ENCODE data around the gene IRS2. TPM values are rescaled to one million over a fixed set of nuclear protein-coding genes. Genes with fewer than 3 reads are reported as not detected.

Gene IRS2
- total and polyA plus RNA-seq, 2 of the 8 experiments (the other 6 are each of a cell fraction or from before 2014, with no cell fraction given), result 2.6 to 17.0 TPM

DNA sequence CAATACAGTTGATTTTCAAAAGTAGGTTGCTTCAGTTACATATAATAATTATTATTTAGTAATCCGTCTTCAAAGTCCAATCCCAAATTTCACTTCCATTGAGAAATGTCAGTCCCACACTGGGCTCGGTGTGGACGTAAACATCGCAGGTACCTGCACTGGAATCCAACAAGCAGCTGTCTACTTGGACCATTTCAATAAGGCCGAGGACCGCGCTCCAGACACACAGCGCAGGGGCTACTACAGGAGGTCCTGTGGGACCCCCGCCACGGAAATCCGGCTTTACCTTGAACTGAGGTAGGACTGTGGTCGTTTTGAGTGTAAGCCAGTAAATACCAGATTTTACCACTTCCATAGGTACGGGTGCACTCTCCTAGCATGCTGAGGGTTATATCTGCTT lies 30.8 kb downstream of the IRS2 start:
- no peak overlapping the region for H2BK5ac ChIP-seq (ENCODE audit: low read depth, low read length)
- H3K9ac ChIP-seq (replicated peaks in 1 of 4; ENCODE audit: extremely low read depth in 1 of 4, low read depth in 3 of 4, low read length in 3 of 4), result no peak overlapping the region
- H4K5ac ChIP-seq (ENCODE audit: insufficient read length, low read depth, low read length), result no peak overlapping the region
- no peak overlapping the region for H4K91ac ChIP-seq (replicated peaks; ENCODE audit: insufficient read length, low read length)
- H3K79me1 ChIP-seq (ENCODE audit: low read depth, low read length), result peaks cover 4% of the 10 kb centered on the region
- H4K20me1 ChIP-seq (replicated peaks in 1 of 2; ENCODE audit: control insufficient read depth in 1 of 2, insufficient read depth in 2 of 2, low read length in 2 of 2), result peaks cover 2 to 3% of the 10 kb centered on the region in 2 experiments
- no peak overlapping the region for H3K56ac ChIP-seq (replicated peaks; ENCODE audit: insufficient read length, low read depth, low read length)
- ChIA-PET CTCF (ENCODE audit: partially characterized antibody) (no interaction called here), POLR2A (ENCODE audit: partially characterized antibody) (no interaction called here)
- no peak overlapping the region for H2BK120ac ChIP-seq (replicated peaks; ENCODE audit: low read depth, low read length)
- H3K79me2 ChIP-seq (ENCODE audit: control insufficient read depth in 1 of 2, insufficient read depth in 2 of 2, low read length in 2 of 2), result peaks cover 0 to 23% of the 10 kb centered on the region in 2 experiments; a peak in 2 of 4 replicates
- H4K8ac ChIP-seq (ENCODE audit: extremely low read depth, insufficient read depth, low read length), result no peak overlapping the region
- no peaks in the 10 kb centered on the region for H3K23me2 ChIP-seq (ENCODE audit: low read depth, low read length)
- no peaks in the 10 kb centered on the region for H3K9me3 ChIP-seq (ENCODE audit: insufficient read depth in 2 of 2, low read depth in 1 of 2, low read length in 1 of 2)
- H3K23ac ChIP-seq (ENCODE audit: insufficient read length), result no peak overlapping the region
- peaks cover 0 to 17% (median 6%) of the 10 kb centered on the region in 4 experiments; a peak in 6 of 8 replicates for H3K36me3 ChIP-seq (ENCODE audit: control insufficient read depth in 2 of 4, insufficient read depth in 4 of 4, low read length in 3 of 4)
- H3K4ac ChIP-seq (replicated peaks; ENCODE audit: insufficient read length, low read depth, low read length), result no peak overlapping the region
- H2BK20ac ChIP-seq (ENCODE audit: low read length), result no peak overlapping the region
- DNase-seq (ENCODE audit: low read depth in 1 of 2, low spot score in 2 of 2), result no peak
- 95% methylated on average over 13 of the region's 13 CpGs; no CpG with 5 or more reads in 1 of the 2 experiments for WGBS, 2 experiments (ENCODE audit: extremely low coverage in 1 of 2, insufficient coverage in 1 of 2, insufficient read length in 1 of 2, insufficient replicate concordance in 2 of 2, low coverage in 1 of 2, low lambda C conversion rate in 2 of 2, missing lambda C conversion rate in 1 of 2)
- no peak overlapping the region for H3K14ac ChIP-seq (ENCODE audit: insufficient read length)
- H2AFZ ChIP-seq (ENCODE audit: low read length), result no peak overlapping the region
- H3K4me1 ChIP-seq (replicated peaks in 1 of 4; ENCODE audit: control insufficient read depth in 3 of 4, insufficient read depth in 4 of 4, low read length in 3 of 4), result peaks cover 0 to 3% (median 0%) of the 10 kb centered on the region in 4 experiments; a peak in 2 of 7 replicates
- no peak overlapping the region for H3K18ac ChIP-seq (ENCODE audit: extremely low read depth, low read length)
- FAIRE-seq, result no peak
- no peak overlapping the region for H3K4me3 ChIP-seq (ENCODE audit: extremely low read depth in 1 of 4, insufficient read depth in 2 of 4, low read depth in 3 of 4, low read length in 4 of 4)
- no peak overlapping the region for H3K4me2 ChIP-seq (ENCODE audit: insufficient read depth in 1 of 2, low read depth in 2 of 2, low read length in 2 of 2)
- H2AK5ac ChIP-seq (ENCODE audit: low read depth, low read length), result no peak overlapping the region
- H2BK12ac ChIP-seq (ENCODE audit: low read depth, low read length), result no peak overlapping the region
- no peak overlapping the region for H2BK15ac ChIP-seq (ENCODE audit: low read length)
- H3K27ac ChIP-seq (ENCODE audit: low read depth, low read length), result no peak overlapping the region
- H3K27me3 ChIP-seq (replicated peaks in 1 of 4; ENCODE audit: control insufficient read depth in 3 of 4, extremely low read depth in 1 of 4, insufficient read depth in 3 of 4, low read length in 3 of 4), result no peaks in the 10 kb centered on the region
- TF ChIP-seq GTF2F1 (IDR thresholded peaks at IDR 0.05; ENCODE audit: borderline replicate concordance, low read depth, low read length) (no peak), GABPA (IDR thresholded peaks at IDR 0.05; ENCODE audit: borderline replicate concordance, insufficient read depth, low read length) (no peak), POLR2AphosphoS5 (IDR thresholded peaks at IDR 0.05; ENCODE audit: low read depth, low read length) (no peak), SP4 (IDR thresholded peaks at IDR 0.05; ENCODE audit: low read length) (no peak)
- TF ChIP-seq, protein P1, sequence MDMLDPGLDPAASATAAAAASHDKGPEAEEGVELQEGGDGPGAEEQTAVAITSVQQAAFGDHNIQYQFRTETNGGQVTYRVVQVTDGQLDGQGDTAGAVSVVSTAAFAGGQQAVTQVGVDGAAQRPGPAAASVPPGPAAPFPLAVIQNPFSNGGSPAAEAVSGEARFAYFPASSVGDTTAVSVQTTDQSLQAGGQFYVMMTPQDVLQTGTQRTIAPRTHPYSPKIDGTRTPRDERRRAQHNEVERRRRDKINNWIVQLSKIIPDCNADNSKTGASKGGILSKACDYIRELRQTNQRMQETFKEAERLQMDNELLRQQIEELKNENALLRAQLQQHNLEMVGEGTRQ (IDR thresholded peaks at IDR 0.05; ENCODE audit: low read length), result no peak
- TF ChIP-seq, protein P2, sequence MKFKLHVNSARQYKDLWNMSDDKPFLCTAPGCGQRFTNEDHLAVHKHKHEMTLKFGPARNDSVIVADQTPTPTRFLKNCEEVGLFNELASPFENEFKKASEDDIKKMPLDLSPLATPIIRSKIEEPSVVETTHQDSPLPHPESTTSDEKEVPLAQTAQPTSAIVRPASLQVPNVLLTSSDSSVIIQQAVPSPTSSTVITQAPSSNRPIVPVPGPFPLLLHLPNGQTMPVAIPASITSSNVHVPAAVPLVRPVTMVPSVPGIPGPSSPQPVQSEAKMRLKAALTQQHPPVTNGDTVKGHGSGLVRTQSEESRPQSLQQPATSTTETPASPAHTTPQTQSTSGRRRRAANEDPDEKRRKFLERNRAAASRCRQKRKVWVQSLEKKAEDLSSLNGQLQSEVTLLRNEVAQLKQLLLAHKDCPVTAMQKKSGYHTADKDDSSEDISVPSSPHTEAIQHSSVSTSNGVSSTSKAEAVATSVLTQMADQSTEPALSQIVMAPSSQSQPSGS (IDR thresholded peaks at IDR 0.05; ENCODE audit: low read length), result no peak

Measured in H1 (cell line).